GM12865 (cell line): Measurements from ENCODE around the gene KCND3.

Experiments
- DNase-seq: peaks from one replicate; pipeline ENCODE4 v3.0.0; 2010; ENCODE audit warnings: low read depth
- H3K4me3 ChIP-seq: 2 replicates; pipeline ENCODE4 v1.5.1; 2011; ENCODE audit warnings: mild to moderate bottlenecking, low read depth, low read length, control low read depth
- CTCF ChIP-seq: IDR thresholded peaks from 2 replicates; pipeline ENCODE4 v1.5.1; 2011; ENCODE audit warnings: low read length, control low read depth, low read depth, inconsistent platforms; ENCODE audit not compliant: insufficient read depth; ENCODE audit errors: missing control alignments

The KCND3 gene

GRCh38 chr1:111863401-111863800 lies 126.1 kb downstream of the KCND3 start:
- DNase-seq: no peak
- TF ChIP-seq CTCF: no peak
- no peak overlapping the region for H3K4me3 ChIP-seq

GRCh38 chr1:111862599-111862998 lies 126.9 kb downstream of the KCND3 start:
- no peak overlapping the region for H3K4me3 ChIP-seq
- TF ChIP-seq CTCF: no peak
- no peak for DNase-seq

- H3K4me3 ChIP-seq: no peak overlapping the region
- no peak for TF ChIP-seq CTCF
- DNase-seq: no peak
Observed at GRCh38 chr1:111861523-111861922, 127.9 kb downstream of the KCND3 start.

GRCh38 chr1:111857194-111857651 lies 132.2 kb downstream of the KCND3 start:
- TF ChIP-seq CTCF: no peak
- no peak overlapping the region for H3K4me3 ChIP-seq
- DNase-seq: no peak

- TF ChIP-seq CTCF: no peak
- H3K4me3 ChIP-seq: no peak overlapping the region
- DNase-seq: no peak
Observed at GRCh38 chr1:111856411-111857185, 132.9 kb downstream of the KCND3 start.

GRCh38 chr1:111855260-111855659 lies 134.2 kb downstream of the KCND3 start:
- DNase-seq: no peak
- no peak for TF ChIP-seq CTCF
- H3K4me3 ChIP-seq: no peak overlapping the region

- H3K4me3 ChIP-seq: no peak overlapping the region
- TF ChIP-seq CTCF: no peak
- DNase-seq: no peak
Observed at GRCh38 chr1:111852261-111852721, 137.2 kb downstream of the KCND3 start.
